GOT3 (cell line): Measurements from ENCODE around the gene GCK.

Source experiments
- DNase-seq: peaks from one replicate; lab custom pipeline; 2025; ENCODE audit warnings: mixed read lengths; lab: John Stamatoyannopoulos, UW

GCK gene

DNA sequence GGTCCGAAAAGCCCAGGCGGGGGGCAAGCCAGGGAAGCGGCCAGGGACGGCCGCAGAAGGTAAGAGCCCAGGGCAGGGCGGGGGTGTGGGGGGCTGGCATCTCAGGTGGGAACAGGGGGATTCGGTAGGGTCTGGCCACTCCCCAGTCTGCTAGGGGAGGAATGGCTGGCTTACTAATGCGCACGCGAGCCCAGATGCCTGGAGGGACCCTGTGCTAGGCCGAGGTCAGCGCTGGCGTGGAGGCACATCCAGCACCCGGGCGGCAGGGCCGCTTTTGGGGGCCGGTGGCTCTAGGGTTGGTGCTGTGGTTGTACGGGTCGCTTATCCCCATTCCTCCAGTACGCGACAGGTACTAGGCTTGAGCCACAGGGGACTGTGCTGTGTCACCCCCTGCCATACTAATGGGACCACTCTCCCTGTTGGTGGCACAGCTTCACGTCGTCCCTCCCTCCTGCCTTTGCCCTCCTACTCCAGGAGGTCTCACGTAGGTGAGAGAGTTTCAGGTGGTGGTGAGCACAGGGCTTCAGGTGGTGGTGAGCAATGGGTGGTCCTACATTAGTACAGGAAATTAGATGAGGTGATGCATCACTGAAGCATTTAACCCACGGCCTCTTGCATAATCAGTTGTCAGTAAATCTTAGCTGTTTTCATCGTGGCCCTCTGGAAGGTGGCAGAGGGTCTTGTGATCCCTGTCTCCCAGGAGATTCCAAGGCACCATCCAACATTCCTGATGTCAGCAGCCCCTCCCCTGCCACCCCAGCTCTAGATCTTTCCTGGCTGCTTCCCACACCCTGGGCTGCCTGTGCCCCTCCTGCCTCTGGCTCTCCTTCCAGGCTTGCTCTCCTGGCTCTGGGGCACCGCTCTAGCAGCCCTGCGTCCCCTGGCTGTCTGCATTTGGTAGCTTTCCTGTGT, 84.1 kb downstream of the GCK start:
- DNase-seq = no peak

DNA sequence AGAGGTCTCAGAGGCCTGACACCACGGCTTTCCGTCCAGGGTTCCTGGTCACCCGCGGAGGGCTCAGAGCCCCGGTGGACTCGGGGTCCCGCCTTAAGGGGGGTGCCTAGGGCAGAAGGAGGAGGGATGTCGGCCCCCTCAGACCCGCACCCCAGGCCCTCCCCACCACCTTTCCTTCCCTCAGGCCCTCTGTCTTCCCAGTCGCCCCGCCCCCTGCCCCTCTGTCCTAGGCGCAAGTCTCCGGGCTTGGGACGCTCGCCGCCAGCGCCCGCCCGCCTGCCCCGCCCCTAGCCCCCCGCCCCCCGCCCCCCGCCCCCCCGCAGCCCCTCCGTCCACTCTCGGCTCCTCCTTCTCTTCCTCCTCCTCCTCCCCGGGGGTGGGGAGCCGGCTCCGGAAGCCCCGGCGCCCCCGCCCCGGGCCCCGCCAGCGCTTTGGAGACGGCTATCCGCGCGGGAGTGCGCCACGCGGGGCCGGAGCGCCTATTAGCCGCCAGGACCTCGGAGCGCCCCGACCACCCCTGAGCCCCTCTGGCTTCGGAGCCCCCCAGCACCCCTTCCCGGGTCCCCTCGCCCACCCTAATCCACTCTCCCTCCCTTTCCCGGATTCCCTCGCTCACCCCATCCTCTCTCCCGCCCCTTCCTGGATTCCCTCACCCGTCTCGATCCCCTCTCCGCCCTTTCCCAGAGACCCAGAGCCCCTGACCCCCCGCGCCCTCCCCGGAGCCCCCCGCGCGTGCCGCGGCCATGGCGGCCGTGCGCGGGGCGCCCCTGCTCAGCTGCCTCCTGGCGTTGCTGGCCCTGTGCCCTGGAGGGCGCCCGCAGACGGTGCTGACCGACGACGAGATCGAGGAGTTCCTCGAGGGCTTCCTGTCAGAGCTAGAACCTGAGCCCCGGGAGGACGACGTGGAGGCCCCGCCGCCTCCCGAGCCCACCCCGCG, 85.0 kb downstream of the GCK start, which contains the start of gene AEBP1:
Gene AEBP1, plus strand, starts transcription at position 423 of the 937 bp plus-strand sequence. Its CDS starts 321 bp downstream, at position 744.
- DNase-seq = no peak

DNA sequence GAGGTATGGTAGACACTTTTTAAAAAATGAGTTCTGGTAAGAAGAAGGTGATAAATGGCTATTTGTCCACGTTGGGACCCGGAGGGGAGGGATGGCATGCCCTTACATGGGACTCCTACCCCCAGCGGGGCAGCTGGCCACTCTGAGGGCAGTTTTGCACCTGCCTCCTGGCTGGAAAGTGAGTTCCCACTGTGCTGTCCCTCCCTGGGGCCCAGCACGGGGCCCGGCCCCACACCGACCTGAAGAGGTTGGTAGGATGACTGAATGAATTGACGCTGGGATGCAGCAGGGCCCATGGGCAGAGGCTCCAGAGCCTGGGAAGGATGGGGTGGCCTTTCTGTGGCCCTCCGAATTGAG, 85.7 kb downstream of the GCK start:
- no peak for DNase-seq

DNA sequence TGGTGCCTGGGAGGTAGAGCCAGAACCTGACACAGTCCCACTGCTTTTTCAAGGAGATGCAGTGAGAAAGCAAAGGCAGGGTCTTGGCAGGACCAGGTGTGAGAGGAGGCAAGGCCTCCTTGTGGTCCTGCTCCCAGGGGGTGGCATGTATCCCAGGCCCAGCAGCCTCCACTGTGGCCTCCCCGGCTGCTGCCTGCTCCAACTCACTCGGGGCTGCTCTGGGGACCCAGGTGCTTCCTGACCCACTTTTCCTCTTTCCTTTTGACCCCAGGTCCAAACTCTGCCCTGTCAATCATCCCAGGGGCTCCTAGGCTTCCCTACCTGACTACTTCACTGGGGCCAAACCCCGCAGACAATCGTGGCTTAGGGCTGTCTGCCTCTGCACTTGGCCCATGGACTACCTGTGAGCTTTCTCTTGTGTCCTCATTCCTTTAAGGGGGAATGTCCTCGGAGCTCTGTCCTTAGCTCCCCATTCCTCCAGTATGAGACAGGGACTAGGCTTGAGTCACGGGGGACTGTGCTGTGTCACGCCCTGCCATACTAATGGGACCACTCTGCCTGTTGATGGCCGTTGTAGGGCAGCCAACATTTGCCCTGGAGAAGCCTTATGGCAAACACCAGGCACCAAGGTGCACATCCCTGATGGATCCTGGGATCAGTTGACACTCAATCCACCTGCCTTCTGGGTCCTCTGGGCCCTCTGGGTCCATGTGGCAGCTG, 86.2 kb downstream of the GCK start:
- DNase-seq = no peak

DNA sequence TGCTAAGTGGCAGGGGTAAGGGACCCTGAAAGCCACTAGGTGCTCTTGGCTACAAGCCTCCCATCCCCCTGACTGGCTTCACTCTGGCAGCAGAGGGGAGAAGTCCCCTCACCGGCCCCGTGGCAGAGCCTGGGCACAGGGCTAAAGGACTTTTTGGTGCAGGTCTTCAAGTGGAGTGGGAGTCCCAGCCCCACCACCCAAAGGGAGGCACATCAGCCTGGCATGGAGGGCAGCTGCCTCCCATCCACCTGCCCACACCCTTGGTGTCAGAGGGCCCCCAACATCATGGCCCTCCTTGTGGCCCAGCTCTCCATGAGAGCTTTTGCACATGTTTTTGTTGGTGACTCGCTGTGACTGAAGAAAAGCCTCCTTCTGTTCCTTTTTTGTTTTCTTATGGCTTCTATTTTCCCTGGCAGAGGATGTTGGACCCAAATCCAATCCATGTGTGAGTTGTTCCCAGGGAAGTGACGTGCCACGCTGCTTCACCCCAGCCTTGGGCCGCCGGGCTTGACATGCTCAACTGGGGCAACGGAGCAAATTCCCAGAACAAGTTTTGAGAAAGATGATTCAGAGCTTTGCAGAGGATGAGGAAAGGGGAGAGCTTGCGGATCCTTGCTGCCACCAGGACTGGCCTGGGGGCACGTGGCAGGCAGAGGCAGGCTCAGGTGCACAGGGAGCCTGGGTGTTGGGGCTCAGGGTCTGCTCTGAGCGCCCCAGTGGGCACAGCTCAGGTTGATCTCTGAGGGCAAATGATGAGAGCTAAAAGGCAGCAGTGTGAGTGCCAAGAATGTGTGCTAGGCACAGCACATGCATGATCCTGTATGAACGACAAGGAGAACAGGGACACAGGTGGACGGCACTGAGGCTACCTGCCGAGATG, 87.0 kb downstream of the GCK start:
- DNase-seq = no peak

DNA sequence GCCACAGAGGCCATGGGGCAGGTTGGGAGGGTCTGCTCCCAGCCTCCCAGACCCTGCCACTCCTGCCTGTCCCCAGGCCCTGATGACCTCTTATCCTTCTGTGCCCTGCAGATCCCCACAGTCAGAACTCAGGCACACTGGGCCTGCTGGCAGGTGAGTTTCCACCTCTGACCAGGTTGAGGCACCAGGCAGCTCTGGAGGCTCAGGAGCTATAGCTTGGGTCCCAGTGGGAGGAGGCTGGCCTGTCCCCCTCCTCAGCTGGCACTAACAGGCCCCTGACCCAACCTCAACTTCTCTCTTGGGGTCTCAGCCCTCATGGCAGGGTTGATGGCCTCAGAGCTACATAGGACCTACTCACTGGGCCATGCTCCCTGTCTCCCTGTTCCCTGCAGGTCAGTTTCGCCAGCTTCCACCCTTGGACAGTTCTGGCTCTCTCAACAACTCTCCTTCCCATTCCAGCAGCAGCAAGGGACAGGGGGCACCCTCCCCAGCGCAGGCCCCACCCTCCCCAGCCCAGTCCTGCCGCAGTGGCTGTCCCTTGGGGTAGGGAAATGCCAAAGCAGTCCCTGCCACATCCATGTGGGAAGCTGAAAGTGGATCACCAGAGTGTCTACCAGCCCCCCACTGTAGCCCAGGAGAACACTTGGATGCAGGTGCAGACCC, 87.8 kb downstream of the GCK start:
- DNase-seq = no peak

DNA sequence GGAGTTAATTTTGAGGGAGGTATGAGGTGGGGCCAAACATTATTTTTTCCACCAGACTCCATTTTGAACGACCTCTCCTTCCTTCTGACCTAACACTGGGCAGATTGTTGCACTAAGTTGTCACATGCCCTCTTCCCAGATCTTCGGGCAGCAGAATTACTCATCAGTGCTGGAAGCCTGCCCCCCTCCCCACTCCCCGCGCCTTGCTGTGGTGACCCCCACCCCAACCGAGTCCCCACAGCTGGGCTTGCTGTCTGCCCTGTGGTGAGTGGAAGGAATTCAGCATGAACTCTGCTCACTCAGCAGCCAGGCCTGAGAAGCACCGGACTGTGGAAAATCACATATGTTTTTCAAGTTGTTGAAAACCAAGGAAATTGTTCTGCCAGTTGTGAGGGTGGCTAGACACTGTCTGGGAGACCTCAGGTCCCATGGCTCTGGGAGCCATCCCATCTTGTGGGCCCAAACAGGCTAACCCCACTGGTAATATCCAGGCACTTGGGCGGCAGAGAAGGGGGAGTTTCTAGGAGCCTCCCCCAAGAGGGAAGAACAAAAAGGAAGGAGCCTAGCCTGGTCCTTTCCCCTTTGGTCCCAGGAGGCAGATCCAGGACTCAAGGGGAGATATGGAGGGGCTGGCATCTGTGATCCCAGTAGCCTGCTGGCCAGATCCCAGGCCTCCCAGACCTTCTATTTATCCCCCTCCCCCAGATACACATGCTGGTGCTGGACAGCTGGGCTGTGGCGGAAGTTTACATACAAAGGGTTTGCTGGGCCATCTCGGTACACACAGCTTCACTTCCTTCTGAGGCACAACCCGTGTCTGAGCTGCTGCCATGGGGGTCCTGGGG, 88.6 kb downstream of the GCK start:
- no peak for DNase-seq

DNA sequence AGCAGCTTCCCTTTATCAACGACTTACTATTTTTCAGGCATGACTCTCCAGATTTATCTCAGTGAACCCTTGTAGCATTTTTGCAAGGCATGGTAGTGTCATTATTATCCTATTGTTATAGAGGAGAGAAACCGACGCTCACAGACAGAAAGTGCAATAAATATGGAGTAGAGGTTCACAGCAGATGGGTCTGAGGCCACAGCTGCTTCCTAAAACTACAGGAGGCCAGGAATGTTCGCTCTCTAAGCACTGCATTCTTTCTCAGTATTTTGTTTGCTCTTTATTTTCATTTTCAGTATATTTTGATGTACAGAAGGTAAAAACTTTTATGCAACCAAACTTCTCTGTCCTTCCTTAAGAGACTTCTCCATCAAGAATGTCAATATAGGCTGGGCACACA, 89.6 kb downstream of the GCK start:
- DNase-seq = no peak

DNA sequence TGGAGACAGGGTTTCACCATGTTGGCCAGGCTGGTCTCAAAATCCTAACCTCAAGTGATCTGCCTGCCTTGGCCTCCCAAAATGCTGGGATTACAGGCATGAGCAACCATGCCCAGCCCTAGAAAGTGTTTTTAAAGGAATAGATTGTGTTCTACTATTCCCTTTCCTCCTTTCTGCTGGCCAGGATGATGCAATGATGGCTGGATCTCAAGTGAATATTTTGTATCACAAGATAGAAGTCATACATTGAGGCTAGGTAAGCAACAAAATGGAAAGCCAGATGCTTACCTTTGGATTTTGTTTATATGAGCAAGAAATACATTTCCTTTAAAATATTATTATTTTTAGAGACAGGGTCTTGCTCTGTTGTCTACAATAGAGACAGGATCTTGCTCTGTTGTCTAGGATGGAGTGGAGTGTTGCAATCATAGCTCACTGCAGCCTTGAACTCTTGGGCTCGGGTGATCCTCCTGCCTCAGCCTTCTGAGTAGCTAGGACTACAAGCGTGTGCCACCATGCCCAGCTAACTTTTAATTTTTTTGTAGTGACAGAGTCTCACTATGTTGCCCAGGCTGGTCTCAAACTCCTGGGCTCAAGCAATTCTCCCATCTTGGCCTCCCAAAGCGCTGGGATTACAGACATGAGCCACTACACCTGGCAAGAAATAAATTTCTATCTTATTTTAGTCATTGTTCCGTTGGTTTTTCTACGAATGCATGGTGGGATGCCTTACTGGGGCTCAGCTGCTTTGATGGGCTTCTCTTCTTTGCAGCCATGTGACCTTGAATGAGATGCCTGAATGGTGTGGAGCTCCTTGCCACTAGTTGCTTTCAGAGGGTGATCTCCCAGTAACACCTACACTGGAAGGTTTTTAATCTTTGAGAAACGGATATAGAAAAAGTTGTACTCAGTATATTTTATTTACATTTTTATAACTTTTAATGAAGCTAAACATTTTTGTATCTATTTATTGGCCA, 90.9 kb downstream of the GCK start:
- no peak for DNase-seq

DNA sequence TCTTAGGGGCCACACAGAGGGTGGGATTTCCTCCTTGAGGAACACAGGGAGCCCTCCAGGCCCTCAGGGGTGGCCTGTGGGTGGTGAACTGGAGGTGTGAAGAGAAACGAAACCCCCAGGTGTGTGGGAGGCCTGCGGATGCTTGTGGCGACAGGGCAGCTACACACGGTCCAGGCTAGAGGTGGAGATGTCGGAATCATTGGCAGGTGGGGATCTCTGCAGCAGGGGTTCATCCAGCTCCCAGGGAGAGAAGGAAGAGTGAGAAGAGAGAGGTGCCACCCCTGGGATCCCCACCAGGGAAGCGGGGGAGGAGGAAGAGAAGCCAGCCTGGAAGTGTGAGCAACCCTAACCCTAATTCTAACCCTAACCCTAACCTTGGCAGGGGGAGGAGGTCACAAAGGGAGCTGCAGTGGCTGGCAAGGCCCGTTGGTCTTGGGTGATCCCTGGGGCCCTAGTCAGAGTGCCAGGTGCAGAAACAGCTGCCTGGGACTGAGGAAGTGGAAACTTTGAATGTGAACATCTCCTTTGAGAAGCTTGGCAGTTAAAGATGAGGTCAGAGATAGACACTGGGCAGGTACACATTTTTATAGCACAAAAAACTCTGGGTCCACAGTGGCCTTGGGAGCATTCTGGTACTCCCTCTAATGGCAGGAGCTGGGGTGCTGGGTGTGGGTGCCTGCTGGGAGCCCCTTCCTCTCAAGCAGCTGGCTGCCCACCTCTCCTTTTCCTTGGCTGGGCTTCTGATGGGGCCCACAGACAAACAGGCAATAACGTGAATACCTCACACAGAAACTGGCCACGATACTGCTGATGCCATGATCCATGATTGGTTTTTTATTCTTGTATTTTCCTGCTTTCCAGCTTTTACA, 91.9 kb downstream of the GCK start:
- DNase-seq = no peak

DNA sequence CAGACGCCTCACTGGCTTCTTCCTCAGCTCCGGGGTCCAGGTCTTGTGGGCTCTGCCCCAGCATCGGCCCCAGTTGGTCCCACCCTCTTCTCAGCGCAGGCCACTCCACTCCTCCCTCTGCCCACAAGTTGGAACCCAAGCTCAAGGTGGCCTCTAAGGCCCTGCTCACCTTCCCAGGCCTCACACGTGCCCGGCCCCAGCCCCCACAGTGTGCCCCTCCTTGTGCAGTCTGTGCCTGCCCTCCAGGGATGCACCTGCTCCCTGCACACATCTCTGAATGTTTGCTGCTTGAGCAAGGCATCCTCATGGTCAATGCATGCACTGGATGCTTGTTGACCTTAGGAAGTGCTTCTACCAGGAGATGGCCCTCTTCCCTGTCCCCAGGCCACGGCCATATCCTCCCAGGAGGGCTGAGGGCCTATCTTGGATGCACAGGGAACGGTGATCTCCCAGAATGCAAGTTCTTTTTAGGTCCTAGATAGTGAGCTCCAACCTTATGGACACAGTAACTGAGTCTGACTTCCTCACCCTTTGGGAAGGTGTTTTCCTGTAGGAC, 92.8 kb downstream of the GCK start:
- DNase-seq = no peak

DNA sequence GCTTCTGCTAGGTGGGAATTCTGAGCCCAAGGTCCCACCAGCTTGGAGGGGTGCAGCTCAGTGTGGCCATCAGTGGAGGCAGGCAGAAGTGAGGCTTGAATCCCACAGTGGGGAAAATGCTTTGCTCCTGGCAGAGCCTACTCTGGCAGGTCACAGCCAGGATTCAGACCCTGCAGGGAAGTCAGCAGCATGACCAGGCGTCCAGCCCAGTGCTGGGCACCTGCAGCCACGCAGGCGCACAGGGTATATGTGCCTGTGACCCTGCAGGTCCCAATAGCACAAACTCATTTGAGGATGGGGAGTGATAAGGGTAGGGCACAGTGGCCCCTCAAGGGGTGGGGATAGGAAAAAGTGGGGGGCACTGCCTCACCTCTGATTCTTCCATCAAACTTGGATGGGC, 93.5 kb downstream of the GCK start:
- DNase-seq = no peak

DNA sequence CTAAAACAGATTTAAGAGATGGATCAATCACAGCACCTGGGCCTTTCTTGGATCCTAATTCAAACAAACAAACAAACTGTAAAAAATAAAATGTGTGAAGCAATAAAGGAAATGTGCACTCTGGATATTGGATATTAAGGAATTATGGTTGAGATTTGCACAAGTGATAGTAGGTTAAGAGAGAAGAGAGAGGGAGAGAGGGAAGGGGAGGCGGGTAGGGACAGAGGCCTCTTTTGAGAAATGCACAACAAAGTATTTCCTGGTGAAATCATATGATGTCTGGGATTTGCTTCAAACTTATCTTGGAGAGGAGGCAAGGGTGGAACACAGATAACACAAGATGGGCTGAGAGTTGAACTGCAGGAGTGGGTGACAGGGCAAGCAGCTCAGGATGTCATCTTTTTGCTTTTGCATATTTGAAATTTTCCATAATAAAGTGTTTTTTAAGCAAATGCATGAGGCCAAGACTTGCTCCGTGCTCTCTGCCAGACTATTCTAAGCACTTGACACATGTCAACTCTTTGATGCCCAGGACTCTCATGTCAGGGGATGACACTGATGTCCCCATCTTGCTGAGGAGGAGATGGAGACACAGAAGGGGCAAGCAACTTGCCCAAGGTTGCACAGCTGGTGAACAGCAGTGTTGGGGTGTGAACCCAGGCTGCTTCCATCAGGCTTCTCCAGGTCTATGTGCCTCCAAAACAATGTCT, 94.2 kb downstream of the GCK start:
- no peak for DNase-seq

DNA sequence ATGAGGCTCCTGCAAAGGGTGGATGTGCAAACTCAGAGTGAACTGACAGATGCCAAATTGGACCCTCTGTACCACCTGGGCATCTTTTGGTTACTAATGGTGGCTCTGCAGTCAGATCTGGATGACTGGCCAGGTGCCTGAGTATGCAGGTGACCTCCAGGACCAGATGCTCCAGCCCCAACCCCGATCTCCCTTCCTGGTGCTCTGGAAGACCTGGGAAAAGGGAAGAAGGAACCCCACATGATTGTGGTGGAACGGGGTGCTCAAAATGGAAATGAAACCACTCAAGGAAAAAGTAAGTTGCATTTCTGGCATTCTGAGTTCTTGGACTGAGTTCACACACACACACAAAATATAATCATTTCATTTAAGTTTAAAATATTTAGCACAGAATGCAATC, 94.9 kb downstream of the GCK start:
- no peak for DNase-seq
